NCI-H1436 treated with DMSO at 0.1 percent for 48 hours (cell line): Measurements from ENCODE around the gene ZNF141.
"Not testable (repeated sequence)": the region's sequence is repeated elsewhere in the genome, so short reads cannot be mapped to it uniquely, and the experiment has no call there.

Experiments used
- DNase-seq: peaks from one replicate; lab custom pipeline; 2025; lab: John Stamatoyannopoulos, UW

The ZNF141 gene

DNA sequence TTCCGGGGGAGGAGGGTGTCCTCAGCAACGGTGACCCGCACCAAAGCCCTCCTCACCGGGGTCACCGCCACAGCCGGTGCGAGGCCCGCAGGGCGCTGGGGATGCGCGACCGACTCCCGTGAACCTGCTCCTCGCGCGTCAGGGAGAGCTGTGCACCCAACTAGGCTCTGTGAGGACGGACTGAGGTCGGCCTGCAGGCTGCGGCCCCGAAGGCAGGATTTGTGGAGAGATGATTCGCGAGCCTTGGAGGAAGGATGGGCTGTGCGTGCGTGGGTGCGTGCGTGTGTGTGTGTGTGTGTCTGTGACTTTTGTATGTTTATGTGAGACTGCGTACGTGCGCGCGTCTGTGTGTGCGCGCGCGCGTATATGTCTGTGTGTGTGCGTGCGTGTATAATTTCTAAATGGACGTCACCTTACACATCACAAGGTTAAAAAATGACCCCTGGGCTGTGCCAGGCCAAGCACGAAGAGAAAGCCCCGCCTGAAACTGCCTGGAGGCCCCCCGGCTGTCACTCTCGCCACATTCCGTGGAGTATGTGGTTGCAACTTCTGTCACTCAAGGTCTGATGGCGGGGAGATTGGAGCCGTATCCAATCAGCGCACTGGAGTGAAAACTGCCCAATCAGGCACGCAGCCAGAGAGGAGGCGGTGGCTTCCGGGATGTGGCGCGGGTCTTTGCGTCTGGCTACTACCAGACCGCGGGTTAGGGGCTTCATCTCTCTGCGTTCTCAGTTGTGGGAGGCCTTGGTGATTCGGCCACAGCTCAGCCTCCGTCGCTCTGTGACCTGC is at the start of gene ZNF141:
TSS of gene ZNF141 (plus strand) at position 672 of the 789 bp plus-strand sequence. CDS start 170 bp downstream, outside the sequence.
- DNase-seq = peak; percentile 96

DNA sequence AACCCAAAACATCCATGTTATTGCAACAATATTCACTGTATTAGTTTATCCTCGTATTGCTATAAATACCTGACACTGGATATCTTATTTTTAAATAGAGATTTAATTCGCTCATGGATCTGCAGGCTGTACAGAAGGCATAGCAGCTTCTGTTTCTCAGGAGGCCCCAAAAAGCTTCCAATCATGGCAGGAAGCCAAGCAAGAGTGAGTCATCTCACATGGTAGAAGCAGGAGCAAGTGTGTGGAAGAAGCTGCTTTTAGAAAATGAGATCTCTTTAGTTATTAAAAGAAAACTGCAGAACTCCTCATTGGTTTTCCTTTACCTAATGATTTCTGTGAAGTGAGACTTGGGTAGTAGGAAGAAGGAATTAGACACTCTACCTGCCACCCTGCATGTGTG is 48.7 kb upstream of the ZNF141 start:
- DNase-seq = no peak

DNA sequence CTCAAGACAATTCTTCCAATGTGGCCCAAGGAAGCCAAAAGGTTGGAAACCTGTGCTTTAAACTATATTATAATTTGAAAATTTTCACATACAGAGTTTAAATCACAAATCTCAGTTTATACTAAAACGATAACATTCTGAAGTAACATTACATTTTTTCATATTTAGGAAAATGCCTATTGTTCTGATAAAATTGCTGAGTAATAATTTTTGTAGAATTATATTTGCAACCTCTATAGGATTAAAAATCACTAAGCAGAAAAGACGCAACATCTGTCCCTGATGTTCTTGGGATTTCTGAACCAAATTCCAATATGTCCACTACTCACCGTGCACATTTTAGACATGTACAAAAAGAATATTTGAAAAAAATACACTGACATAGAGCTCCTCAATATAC is 42.9 kb upstream of the ZNF141 start:
- DNase-seq = no peak

DNA sequence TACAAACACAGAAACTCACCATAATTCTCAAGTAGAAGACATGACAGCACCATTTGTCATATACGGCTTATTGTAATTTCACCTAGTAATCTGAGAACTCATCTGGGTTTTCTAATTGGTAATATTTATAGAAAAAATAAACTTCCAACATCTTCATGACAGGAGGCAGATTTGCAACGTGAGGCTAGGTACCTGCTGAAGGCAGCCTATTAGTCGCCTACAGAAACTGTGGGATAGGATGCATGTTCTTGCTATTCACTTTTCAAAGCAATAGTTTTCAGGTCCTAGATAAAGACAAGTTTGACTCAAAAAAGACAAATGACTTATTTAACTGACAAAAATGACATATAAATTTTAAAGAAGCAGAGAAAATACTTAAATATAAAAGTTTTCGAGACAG is 35.2 kb upstream of the ZNF141 start:
- no peak for DNase-seq

DNA sequence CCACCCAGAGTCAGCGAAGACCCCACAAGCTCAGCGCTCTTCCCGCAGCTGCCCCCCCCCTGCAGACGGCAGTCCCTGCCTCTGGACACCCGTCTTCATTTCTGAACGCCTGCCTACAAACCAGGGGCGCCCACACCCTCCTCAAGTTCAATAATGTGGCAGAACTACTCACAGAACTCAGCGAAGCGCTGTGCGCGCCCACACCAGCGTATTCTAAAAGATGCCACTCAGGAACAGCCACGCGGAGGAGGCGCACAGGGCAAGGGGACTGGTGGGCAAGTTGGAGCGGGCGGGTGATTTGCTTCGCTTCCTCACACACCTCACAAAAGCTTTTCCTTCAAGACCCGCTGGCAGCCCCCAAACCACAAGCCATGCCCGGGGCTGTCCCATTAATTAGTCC is 33.1 kb upstream of the ZNF141 start:
- DNase-seq = not testable (repeated sequence)

DNA sequence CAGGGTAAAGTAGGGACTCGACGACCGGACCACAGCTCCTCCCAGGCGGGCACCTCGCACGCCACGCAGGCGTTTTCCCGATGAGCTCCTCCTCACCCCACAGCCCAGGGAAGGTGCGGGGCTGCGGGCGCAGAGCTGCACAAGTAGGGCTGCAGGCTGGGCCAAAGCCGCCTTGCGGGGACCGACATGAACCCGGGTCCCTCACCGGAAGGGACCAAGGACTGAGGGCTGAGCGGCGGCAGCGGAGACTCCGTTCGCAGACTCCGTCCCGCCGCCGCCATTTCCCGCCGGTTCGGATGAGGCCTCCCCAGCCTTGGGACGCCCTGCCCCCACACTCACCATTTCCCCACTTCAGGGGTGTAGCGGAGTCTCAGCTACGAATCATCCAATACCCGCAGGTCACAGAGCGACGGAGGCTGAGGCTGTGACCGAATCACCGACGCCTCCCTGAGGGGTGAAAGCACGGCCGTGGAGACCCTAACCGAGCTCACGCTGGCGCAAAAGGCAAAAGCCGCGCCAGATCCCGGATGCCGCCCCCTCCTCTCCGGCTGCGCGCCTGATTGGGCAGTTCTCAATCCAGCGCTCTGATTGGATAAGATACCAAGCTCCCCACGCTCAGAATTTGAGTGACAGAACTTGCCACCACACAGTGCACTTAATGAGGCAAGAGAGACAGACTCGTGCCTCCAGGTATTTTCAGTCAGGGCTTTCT is 32.5 kb upstream of the ZNF141 start, which contains the start of gene ZNF732:
TSS of gene ZNF732 (minus strand) at position 506 of the 712 bp plus-strand sequence. CDS start at position 342, 164 bp downstream.
- DNase-seq = no peak

DNA sequence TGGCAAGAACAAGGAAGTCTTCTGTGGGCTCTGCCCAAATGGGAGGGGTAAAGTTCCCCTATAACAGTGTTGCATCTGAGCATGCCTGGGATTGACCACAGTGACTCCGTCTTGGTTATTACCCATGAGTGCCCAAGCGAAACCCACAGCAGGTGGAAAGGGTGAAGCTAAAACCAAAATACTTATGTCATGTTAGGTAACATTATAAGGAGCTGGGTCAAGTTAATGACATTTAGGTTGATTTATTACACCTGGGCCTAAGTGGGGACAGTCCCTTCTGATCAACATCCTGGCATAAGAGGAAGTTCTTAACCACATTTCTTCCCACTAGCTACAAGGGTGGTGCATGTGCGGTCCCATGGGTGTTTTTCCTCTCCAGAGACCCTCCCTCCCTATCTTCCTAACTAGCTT is 31.1 kb upstream of the ZNF141 start:
- no peak for DNase-seq

DNA sequence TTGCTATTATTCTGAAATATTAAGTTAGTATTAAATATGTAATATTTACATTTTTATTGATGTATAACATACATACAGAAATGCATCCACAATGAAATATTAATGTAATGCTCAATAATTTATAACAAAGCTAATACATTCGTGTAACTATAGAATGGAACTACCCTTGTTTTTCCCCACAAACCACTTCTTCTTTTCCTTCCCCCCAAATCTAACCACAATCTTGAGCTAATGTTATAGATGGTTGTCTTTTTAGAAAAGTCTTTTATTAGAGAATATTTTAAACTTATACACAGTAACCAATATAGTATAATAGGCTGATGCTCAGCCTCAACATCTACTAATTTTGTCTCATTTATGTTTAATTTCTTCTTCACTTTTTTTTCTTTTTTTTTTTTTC is 27.8 kb upstream of the ZNF141 start:
- DNase-seq = no peak

DNA sequence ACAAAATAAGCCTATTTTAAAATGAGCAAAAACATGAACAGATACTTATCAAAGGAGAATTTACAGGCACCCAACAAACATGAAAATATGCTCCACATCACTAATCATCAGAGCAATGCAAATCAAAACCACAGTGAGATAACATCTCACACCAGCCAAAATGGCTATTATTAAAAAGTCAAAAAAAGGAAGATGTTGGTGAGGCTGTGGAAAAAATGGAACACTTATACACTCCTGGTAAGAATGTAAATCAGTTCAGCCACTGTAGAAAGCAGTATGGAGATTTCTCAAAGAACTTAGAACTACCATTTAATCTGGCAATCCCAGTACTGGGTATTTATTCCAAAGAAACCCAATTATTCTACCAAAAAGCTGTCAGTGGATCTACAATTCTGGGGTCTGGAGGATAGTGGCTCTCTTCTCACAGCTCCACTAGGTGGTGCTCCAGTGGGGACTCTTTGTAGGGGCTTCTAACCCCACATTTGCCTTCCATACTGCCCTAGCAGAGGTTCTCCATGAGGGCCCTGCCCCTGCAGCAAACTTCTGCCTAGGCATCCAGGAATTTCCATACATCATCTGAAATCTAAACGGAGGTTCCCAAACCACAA is 23.2 kb upstream of the ZNF141 start:
- DNase-seq = no peak

DNA sequence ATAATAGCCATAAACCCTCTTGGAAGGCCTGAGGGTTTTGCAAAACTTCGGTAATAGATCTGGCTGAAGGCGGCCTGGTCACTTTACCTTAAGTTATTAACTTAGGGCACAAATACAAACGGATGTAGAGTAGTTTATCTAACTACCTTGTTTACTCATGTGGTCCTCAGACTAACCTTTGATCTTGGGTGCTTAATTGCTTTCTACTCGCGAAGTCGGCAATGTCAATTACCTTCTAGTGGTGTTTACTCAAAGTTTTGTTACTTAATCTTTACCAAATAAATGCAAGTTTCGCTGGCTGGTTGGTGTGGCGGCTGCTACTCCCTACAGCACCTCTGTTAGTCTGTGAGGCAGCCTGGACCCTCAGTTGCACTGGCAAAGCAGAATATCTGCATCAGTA is 8.9 kb upstream of the ZNF141 start:
- no peak for DNase-seq

DNA sequence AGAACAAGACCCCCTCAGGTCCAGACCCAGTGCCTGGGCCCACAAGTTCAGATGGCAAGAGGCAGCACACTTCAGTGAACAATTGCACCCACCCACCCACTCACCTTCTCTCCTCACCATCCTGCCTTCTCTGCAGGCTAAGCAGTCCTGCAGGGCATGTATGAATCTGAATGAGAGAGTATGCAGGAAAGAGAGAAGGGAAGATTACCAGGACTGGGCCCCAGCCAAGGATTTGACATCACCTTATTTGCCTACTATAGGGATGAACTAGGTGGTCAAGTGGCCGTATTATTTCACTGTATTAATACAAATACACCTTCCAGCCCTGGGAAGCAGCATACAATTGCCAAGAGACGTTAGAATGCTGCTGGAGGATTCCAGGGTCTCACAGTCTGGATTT is 2.1 kb upstream of the ZNF141 start:
- DNase-seq = no peak

DNA sequence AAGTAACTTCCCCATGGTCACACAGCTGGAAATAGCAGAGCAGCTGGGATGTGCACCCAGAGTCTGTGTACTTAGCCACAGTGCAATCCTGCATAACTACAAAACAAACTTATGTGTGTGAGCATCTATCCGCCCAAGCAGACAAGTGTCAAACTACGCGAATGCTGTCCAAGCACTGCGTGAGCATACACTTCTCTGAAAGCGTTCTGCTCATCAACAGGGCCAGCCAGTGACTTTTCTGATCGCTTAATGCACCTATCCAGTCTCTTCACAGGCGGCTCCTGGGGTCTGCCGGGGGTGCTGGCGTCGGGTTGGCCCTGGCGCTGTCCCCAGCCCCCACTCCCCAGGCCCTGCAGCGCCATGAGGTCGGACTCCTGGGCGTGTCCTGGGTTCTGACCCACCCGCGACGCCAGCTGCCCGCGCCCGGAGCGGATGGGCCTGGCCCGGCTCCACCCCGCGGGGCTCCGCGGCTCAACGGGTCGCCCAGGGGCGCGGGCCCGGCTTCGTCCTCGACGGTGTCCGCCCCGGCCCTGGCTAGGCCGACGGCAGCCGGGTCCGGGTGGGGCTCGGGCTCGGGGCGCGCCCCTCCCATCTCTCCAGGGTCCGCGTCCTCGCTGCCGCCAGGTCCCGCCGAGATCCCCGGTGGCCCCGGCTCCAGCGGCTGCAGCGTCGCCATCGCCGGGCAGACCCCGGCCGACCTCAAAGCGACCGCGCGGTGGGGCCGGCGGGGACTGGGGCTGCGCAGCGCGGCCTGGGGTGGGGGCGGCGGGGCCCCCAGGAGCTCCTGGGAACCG is 1.3 kb upstream of the ZNF141 start:
- DNase-seq = no peak

DNA sequence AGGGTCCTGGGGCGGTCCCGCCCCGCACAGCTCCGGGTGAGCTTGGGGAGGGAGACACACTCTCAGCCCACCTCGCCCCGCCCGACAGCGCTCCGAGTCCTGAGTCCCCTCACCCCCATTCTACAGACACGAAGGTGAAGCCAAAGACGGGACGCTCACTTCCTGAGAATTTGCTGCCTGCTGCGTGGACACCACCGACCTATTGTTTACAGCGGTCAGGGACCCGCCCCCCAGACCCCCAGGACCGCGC is 796 bp upstream of the ZNF141 start:
- no peak for DNase-seq

DNA sequence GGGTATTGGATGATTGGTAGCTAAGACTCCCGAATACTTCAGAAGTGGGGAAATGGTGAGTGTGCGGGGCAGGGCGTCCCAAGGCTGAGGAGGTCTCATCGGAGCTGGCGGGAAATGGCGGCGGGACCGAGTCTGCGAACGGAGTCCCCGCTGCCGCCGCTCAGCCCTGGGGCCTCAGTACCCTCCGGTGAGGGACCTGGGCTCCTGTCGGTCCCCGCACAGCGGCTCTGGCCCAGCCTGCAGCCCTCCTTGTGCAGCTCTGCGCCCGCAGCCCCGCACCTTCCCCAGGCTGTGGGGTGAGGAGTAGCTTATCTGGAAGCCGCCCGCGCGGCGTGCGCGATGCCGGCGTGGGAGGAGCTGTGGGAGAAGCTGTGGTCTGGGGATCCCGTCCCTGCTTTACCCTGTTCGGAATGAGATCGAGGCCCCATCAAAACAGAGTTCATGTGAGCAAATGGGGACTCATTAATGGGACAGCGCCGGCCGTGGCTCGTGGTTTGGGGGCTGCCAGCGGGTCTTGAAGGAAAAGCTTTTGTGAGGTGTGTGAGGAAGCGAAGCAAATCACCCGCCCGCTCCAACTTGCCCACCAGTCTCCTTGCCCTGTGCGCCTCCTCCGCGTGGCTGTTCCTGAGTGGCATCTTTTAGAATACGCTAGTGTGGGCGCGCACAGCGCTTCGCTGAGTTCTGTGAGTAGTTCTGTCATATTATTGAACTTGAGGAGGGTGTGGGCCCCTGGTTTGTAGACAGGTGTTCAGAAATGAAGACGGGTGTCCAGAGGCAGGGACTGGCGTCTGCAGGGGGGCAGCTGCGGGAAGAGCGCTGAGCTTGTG is 531 bp downstream of the ZNF141 start:
- DNase-seq = no peak

DNA sequence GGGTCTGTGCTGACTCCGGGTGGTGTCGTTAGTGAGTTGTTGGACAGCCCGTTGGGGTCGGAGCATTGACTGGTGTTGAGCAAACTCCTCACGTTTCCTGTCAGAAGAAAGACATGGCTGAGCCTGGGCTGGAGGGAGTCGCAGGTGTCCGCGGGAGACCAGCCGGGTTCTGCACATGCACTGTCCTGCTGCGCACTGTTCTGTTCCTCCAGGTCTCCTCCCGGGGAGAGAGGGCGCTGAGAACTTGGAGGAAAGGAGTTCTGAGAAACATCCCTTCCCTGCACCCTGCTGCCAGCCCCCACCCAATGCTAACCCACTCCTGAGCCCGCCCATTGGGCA is 1.1 kb downstream of the ZNF141 start:
- DNase-seq = no peak

DNA sequence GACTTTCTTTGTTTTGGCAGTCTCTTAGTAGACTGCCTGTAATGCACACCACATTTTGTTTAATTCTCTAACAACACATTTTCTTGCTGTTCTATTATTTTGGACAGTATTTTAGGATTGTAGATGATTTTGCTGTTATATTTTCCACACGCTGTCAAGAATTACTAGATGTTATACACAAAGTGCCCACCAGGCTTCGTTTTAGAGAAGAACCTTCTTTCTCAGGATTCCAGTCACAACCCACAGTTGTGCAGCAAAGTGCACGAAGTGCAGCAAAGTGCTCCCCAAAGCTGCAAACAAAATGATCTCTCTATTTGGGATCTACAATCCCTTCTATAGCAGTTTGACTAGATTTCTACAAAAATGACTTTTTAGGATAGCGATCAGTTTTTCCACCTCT is 2.4 kb downstream of the ZNF141 start:
- no peak for DNase-seq

DNA sequence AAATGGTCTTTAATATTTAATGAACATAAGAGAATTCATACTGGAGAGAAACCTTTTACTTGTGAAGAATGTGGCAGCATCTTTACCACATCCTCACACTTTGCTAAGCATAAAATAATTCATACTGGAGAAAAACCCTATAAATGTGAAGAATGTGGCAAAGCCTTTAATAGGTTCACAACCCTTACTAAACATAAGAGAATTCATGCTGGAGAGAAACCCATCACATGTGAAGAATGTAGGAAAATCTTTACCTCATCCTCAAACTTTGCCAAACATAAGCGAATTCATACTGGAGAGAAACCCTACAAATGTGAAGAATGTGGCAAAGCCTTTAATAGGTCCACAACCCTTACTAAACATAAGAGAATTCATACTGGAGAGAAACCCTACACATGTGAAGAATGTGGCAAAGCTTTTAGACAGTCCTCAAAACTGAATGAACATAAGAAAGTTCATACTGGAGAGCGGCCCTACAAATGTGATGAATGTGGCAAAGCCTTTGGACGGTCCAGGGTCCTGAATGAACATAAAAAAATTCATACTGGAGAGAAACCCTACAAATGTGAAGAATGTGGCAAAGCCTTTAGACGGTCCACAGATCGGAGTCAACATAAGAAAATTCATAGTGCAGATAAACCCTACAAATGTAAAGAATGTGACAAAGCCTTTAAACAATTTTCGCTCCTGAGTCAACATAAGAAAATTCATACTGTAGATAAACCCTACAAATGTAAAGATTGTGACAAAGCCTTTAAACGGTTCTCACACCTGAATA is 35.6 kb downstream of the ZNF141 start:
- no peak for DNase-seq

DNA sequence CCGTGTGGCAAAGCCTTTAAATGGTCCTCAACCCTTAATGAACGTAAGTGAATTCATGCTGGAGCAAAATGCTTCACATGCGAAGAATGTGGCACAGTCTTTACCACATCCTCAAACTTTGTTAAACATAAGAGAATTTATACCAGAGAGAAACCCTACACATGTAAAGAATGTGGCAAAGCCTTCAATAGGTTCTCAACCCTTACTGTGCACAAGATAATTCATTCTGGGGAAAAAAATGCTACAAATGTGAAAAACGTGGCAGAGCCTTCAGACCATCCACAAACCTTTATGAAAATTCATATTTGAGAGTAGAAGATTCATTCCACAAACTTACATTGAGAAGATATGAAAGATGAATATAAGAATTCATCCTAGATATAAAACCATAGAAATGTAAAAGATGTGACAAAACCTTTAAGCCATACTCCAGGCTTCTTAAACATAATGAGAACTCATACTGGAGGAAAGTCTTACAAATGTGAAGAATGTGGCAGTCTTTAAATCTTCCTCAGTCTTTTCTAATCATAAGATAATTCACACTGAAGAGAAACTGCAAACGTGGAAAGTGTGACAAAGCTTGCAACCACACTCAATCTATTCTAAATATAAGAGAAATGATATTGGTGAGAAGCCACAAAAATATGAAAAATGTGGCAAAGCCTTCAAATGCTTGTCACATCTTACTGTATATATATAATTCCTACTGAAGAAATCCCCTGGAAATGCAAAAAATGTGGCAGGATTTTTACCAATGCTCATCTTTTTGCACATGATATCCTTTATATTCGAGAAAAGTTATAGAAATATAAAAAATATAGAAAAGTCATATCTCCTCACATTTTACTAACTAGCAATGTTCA is 36.9 kb downstream of the ZNF141 start:
- no peak for DNase-seq

DNA sequence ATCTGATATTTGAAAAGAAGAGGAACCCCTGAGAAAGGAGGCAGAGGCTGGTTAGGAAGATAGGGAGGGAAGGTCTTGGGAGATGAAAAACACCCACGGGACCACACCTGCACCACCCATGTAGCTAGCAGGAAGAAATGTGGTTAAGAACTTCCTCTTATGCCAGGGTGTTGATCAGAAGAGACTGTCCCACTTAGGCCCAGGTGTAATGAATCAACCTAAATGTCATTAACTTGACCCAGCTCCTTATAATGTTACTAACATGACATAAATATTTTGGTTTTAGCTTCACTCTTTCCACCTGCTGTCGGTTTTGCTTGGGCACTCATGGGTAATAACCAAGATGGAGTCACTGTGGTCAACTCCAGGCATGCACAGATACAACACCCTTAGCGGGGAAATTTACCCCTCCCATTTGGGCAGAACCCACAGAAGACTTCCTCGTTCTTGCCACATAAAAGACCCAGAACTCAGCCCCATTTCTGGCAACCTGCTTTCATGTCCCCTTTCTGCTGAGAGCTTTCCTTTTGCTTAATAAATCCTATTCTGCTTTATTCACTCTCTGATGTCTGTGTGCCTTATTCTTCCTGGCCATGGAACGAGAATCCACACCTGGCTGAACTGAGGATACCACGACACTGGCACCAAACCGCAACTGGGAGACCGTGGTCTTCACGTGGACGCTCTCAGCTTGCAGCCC is 46.8 kb downstream of the ZNF141 start:
- no peak for DNase-seq
